Effector memory CD4-positive, alpha-beta T cell (primary cell): ENCODE results near the gene CIZ1.

Experiments used
- DNase-seq, 3 donors: peaks; one replicate each; pipeline ENCODE4 v3.0.0-alpha.2; 2020
- H3K27ac ChIP-seq: 2 replicates; pipeline ENCODE4 v1.7.0; 2013; ENCODE audit warnings: mild to moderate bottlenecking, low read length, moderate library complexity; ENCODE audit not compliant: insufficient read depth, poor library complexity, severe bottlenecking
- H3K27me3 ChIP-seq: replicated peaks from 2 replicates; pipeline ENCODE4 v1.7.0; 2013; ENCODE audit warnings: mild to moderate bottlenecking, low read length; ENCODE audit not compliant: insufficient read depth, control insufficient read depth, poor library complexity, severe bottlenecking
- H3K36me3 ChIP-seq: 2 replicates; pipeline ENCODE4 v1.7.0; 2013; ENCODE audit warnings: mild to moderate bottlenecking, low read length, moderate library complexity; ENCODE audit not compliant: control insufficient read depth, insufficient read depth
- H3K4me1 ChIP-seq: 2 replicates; pipeline ENCODE4 v1.7.0; 2013; ENCODE audit warnings: low read length, mild to moderate bottlenecking; ENCODE audit not compliant: control insufficient read depth, insufficient read depth, poor library complexity, severe bottlenecking
- H3K4me3 ChIP-seq: 2 replicates; pipeline ENCODE4 v1.7.0; 2013; ENCODE audit warnings: low read length, low read depth, mild to moderate bottlenecking; ENCODE audit not compliant: insufficient read depth, poor library complexity, severe bottlenecking
- H3K9me3 ChIP-seq: 2 replicates; pipeline ENCODE4 v1.7.0; 2013; ENCODE audit warnings: mild to moderate bottlenecking, low read length, moderate library complexity; ENCODE audit not compliant: control insufficient read depth

CIZ1 gene

DNA sequence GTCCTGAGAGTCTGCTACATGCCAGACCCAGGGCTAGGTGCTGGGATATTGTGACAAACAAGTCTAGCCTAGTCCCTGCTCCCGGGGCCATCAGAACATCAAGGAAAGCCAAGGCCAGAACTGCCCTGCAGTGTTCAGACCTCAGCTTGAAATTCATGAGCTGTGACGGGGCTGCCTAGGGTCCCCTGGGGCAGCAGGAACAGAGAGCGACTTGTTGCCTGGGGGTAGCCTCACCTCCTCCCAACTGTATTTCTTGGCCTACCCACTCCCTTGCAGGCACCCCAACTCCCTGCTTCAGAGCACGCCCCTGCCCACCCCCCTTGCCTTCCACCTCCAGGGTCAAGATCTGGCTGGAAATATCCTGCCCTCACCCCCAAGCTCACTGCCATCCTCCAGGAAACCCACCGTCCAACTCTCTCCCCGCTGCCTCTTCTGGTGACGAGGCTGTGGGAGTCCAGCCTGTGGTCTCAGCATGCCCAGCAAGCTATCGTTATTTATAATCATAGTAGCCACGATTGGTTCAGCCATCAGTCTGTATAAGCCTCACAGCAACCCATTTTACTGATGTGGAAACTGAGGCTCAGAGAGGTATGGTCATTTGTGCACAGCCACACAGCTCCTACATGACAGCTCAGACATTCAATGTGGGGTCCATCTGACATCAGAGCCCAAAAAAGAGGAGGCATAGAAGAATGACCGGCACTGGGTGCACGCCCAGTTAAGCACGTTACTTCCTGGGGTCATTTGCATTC lies 22.6 kb upstream of the CIZ1 start:
- Histone ChIP-seq H3K36me3 (no peaks in the 10 kb centered on the region), H3K27ac (no peak overlapping the region), H3K9me3 (no peaks in the 10 kb centered on the region), H3K27me3 (no peaks in the 10 kb centered on the region), H3K4me1 (peaks cover 11% of the 10 kb centered on the region), H3K4me3 (no peak overlapping the region)
- no peak for DNase-seq

DNA sequence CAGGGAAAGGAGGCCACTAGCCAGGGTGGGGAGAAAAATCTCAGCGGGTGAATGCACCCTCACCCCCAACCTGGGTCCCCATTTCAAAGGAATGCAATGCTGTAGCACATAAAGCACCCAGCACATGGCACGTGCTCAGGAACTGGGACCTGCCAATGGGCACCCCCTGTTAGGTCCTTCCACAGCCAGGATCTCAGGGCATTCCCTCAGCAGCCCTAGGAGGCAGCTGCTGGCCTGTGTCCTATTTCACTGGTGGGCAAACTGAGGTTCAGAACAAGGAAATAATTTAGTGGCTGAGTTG lies 20.6 kb upstream of the CIZ1 start:
- no peaks in the 10 kb centered on the region for H3K27me3 ChIP-seq
- H3K27ac ChIP-seq, result no peak overlapping the region
- H3K4me1 ChIP-seq, result no peaks in the 10 kb centered on the region
- no peaks in the 10 kb centered on the region for H3K36me3 ChIP-seq
- no peak for DNase-seq
- H3K4me3 ChIP-seq, result no peak overlapping the region
- H3K9me3 ChIP-seq, result no peaks in the 10 kb centered on the region

DNA sequence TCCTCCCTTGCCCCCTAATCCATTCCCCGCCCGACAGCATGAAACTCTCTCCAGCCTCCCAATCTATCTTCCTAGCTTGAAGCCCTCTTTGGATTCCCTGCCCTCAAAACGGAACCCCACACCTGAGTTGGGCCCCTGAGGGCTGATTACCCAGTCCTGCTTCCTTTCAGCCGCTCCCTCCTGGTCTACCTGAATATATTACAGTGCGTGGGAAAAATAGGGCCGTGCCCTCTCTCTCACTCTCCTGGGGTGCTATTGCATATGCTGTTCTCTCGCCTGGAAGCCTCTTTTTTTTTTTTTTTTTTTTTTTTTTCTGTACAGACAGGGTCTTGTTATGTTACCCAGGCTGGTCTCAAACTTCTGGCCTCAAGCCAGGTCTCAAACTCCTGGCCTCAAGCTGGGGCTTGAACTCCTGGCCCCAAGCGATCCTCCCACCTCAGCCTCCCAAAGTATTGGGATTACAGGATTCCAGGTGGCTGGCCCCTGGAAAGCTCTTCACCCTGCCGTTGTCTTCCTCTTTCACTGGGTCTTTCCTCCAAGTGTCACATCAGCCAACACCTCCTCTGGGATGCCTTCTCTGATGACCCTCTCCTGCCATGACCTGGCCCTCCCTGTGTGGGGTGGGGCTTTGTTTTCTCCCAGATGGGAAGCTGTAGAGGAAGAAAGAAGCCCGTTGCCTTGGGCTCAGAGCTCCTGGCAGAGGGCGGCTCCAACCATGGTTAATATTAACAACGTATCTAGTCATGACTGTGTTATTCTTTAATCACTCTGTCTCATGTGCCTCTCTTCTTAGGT lies 20.0 kb upstream of the CIZ1 start:
- Histone ChIP-seq H3K27me3 (no peaks in the 10 kb centered on the region), H3K4me1 (no peaks in the 10 kb centered on the region), H3K4me3 (no peak overlapping the region), H3K27ac (no peak overlapping the region), H3K36me3 (no peaks in the 10 kb centered on the region), H3K9me3 (no peaks in the 10 kb centered on the region)
- DNase-seq, result no peak

DNA sequence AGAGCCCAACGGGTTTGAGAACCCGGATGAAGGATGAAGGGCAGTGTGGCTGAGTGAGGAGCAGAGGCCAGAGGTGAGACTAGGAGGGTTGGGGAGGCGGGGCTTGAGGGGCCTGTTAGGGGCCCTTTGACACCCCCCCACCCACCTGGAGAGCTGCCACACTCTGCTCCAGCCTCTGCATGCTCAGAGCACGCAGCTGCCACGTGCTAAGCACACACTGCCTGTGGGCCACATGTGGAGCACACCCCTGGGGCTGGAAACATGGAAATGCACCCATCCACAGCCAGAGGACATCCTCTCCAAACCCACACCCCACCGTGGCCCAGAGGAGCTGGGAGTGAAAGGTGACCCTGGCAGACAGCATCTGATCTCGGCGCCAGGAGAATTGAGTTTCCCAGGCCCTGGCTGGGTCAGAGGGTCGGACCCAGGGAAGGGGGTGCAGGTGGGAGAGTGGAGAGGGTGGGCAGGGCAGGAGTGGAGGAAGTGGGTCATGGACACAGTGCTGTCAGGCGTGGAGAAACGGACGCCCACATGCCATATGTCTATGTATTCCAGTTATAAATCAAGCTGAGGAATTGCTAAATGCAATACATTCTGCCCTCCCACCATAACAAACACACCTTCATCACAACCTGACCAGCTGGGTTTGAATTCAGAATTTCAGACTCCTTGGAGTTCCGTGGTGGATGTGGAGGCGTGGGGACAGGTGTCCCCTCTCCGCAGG lies 17.7 kb upstream of the CIZ1 start:
- Histone ChIP-seq H3K4me1 (peaks cover 4% of the 10 kb centered on the region), H3K4me3 (no peak overlapping the region), H3K27me3 (peaks cover 5% of the 10 kb centered on the region), H3K9me3 (no peaks in the 10 kb centered on the region), H3K27ac (no peak overlapping the region), H3K36me3 (no peaks in the 10 kb centered on the region)
- DNase-seq, result no peak

DNA sequence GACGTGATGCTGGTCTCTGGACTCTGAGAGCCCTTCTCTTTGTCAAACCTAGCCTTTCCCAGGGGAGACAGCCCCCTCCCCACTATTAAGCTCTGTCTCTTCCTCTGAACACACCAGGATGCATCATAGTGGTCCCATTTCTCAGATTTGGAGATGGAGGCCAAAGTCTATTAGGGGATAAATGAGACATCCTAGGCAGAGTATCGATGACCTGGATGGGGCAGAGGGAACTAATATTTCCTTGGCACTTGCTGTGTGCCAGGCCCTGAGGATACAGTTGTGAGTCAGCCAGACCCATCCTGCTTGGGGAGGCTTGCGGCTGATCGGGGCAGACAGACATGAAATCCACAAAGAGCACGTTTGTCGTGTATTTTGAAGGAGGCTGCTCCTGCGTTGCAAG lies 17.0 kb upstream of the CIZ1 start:
- Histone ChIP-seq H3K9me3 (no peaks in the 10 kb centered on the region), H3K36me3 (no peaks in the 10 kb centered on the region), H3K27ac (no peak overlapping the region), H3K27me3 (peaks cover 11% of the 10 kb centered on the region), H3K4me3 (no peak overlapping the region), H3K4me1 (peaks cover 9% of the 10 kb centered on the region)
- DNase-seq, result no peak

DNA sequence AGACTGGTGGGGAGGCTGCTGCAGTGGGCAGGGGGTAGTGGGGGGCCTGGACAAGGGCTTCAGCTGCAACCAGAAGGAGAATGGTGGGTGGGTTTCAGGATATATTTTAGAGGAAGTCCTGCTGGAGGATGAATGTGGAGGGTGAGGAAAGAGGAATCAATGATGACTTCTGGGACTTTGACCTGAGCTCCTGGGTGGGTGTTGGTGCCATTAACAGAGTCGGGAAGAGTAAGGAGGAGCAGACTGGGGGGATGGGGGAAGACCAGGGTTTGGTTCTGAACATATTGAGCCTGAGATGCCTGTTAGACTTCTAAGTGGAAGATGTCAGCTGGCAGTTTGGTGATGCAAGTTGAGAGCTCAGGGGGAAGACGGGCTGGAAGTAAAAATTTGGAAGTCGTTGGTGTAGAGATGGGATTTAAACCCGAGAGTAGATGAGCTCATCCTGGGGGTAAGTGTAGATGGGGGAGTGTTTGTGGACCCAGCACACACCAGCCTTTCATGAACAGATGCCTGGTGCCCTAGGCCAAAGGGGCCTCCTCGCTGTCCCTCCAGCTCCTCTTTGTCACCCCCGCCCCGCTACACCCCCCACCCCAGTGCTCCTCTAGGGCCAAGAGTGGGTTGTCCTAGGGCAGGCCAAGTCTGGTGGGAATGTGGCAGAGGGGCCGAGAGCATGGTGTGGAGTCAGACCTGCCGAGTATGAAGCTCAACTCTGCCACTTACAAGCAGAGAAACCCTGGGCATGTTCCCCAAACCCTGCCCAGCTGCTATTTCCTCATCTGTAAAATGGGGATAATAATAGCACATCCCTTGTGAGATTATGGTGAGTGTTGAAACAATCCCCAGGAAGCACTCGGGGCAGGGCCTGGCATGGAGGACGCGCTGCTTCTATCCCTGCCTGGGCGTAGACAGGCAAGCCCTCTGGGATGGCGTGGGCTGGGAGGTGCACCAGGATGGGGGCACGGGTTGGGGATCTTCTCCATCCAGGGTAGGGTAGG lies 15.8 kb upstream of the CIZ1 start:
- Histone ChIP-seq H3K4me1 (peaks cover 12% of the 10 kb centered on the region), H3K4me3 (no peak overlapping the region), H3K36me3 (no peaks in the 10 kb centered on the region), H3K27ac (no peak overlapping the region), H3K27me3 (peaks cover 11% of the 10 kb centered on the region), H3K9me3 (no peaks in the 10 kb centered on the region)
- DNase-seq, result no peak

DNA sequence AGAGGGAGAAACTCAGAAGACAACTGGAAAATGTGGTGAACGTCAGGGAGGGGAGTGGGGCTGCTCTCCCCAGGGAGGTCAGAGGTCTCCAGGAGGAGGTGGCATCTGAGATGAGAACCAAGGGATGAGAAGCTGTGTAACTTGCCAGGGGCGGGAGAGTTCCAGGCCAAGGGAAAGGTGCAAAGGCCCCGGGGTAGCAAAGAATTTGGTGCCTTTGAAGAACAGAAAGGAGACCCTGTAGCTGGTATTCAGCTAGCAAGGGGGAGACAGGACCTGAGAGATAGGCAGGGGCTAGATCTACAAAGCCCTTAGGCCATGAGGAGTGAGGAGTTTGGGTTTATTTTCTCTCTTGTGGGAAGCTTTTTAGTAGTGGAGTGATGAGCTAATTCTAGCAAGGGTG lies 15.1 kb upstream of the CIZ1 start:
- Histone ChIP-seq H3K4me3 (no peak overlapping the region), H3K27me3 (peaks cover 11% of the 10 kb centered on the region), H3K27ac (no peak overlapping the region), H3K9me3 (no peaks in the 10 kb centered on the region), H3K4me1 (peaks cover 12% of the 10 kb centered on the region), H3K36me3 (no peaks in the 10 kb centered on the region)
- no peak for DNase-seq

DNA sequence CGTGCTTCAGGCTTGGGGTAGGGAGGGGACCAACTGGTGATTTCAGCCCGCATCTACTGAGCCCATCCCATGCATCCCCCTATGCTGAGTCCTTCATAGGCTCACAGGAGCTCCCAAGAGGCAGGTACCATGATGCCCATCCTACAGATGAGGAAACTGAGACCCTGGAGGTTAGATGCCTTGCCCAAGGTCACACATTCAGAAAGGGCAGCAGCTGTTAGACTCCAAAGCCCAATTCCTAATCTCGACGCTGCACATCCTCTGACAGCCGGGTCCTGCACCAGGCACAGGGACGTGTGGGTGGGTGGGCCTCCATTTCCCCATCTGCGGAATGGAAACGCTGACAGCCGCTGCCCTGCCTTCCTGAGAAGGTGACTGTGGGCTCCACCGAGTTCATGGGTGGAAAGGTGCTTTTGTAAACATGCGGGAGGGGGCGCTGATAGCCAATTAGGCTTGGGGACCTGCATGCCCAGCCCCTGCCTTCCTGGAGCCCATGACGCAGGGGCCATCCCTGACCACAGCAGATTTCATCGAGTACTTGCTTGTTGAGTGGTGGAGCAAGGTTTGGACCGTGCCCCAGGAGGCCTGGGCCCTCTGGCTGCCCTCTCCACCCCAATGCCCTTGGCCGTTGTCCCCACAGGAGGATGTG lies 14.0 kb upstream of the CIZ1 start:
- H3K9me3 ChIP-seq, result no peaks in the 10 kb centered on the region
- no peak overlapping the region for H3K27ac ChIP-seq
- peaks cover 11% of the 10 kb centered on the region for H3K27me3 ChIP-seq
- H3K4me1 ChIP-seq, result peaks cover 12% of the 10 kb centered on the region
- DNase-seq, result no peak
- H3K36me3 ChIP-seq, result no peaks in the 10 kb centered on the region
- H3K4me3 ChIP-seq, result no peak overlapping the region

DNA sequence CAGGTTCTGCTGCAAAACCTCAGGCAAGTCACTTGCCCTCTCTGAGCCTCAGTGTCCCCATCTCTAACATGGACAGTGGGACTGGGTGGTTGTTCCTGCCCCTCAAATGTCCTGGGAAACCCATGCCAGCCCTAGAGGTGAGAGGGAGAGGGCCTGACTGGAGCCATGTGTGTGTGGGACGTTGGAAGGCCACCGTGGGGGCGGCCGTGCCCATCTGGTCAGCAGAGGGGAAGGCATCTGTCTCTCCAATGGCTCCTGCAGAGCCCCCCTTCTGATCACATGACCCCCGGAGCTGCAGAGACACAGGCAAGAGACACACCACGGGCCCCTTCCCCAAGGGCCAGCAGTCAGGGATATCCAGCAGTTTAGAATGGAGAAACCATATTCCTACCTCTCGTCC lies 13.5 kb upstream of the CIZ1 start:
- H3K4me3 ChIP-seq, result no peak overlapping the region
- H3K27ac ChIP-seq, result no peak overlapping the region
- no peak for DNase-seq
- H3K36me3 ChIP-seq, result no peaks in the 10 kb centered on the region
- peaks cover 11% of the 10 kb centered on the region for H3K27me3 ChIP-seq
- H3K9me3 ChIP-seq, result no peaks in the 10 kb centered on the region
- H3K4me1 ChIP-seq, result peaks cover 12% of the 10 kb centered on the region
